PC-3 (cell line): ENCODE data around the gene SHLD1.

ENCODE experiments used
- CTCF ChIP-seq: fragments of 300-600 bp; sonication (generic); conservative IDR thresholded peaks from 2 replicates; pipeline ENCODE4 v1.5.1; 2017; ENCODE audit warnings: antibody characterized with exemption, low read depth, mild to moderate bottlenecking, low read length
- EZH2 ChIP-seq: fragments of 300-600 bp; sonication (generic); IDR thresholded peaks from one replicate; pipeline ENCODE4 v1.6.1; 2017; ENCODE audit warnings: antibody characterized with exemption, mild to moderate bottlenecking, low read length; ENCODE audit not compliant: unreplicated experiment

GRCh38 chr20:5797843-5798462 is 47.8 kb downstream of the SHLD1 start:
- TF ChIP-seq EZH2 (no peak), CTCF (no peak)
